GM12892 (cell line): ENCODE results near the gene RNF187. TPM values are rescaled to one million over a fixed set of nuclear protein-coding genes. Genes with fewer than 3 reads are reported as not detected.

ENCODE experiments used
- DNase-seq: peaks from one replicate; pipeline ENCODE4 v3.0.0; 2011; ENCODE audit not compliant: insufficient read length
- FAIRE-seq: peaks from 2 replicates; lab custom pipeline; 2011; peaks lifted over from hg19 to GRCh38; lab: Jason Lieb, UNC
- POLR2A ChIP-seq: IDR thresholded peaks from 2 replicates; pipeline ENCODE4 v1.6.1; 2011; ENCODE audit warnings: low read depth, low read length, control low read depth
- POLR2AphosphoS5 ChIP-seq: IDR thresholded peaks from 2 replicates; pipeline ENCODE4 v1.6.1; 2011; ENCODE audit warnings: low read depth, low read length, control low read depth
- TAF1 ChIP-seq: IDR thresholded peaks from 2 replicates; pipeline ENCODE4 v1.6.1; 2011; ENCODE audit warnings: low read depth, mild to moderate bottlenecking, control low read depth, low read length, borderline replicate concordance
- polyA plus RNA-seq: library from polyadenylated mRNA; unstranded; fragments of >200 nt; gene quantifications from one replicate; pipeline ENCODE4 v1.2.1, GENCODE V29; 2012; ENCODE audit warnings: missing spikeins, inconsistent platforms; ENCODE audit not compliant: missing spikeins

RNF187 gene
- polyA plus RNA-seq, result 40.6 TPM

- TF ChIP-seq POLR2A (no peak), POLR2AphosphoS5 (no peak), TAF1 (no peak)
- DNase-seq, result peak; percentile 88
- FAIRE-seq, result no peak
These were observed at the start of gene RNF187 for GRCh38 chr1:228487336-228488124. TSS of gene RNF187 (plus strand) at chr1:228487382.

DNA sequence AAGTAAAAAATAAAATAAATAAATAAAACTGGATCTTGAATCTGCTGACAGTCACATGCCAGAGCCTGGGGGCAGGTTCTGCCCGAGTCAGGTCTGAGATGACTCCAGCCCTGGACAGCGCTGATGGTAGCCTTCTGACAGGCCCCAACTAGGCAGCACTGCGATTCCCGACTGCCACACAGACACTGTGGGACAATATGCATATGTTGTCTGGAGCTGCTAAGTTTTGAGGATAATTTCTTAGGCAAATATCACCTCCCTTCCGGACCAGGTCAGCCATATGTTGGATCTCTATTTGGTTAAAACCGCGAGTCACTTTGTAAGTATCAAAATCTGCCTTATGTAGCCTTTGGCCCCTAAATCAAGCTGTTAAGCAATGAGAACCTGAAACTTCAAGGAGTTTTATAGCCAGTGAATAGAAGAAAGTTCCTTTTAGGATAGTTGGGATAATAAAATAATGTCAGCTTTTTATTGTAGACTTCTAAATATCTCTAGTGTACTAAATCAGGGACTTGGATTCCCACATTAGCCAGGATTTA is 49.7 kb upstream of the RNF187 start:
- TF ChIP-seq TAF1 (no peak), POLR2A (no peak), POLR2AphosphoS5 (no peak)
- no peak for FAIRE-seq
- DNase-seq, result no peak

- no peak for FAIRE-seq
- TF ChIP-seq POLR2AphosphoS5, result no peak
- no peak for TF ChIP-seq TAF1
- TF ChIP-seq POLR2A, result no peak
These were observed 48.9 kb upstream of the RNF187 start for GRCh38 chr1:228438266-228438665.

DNA sequence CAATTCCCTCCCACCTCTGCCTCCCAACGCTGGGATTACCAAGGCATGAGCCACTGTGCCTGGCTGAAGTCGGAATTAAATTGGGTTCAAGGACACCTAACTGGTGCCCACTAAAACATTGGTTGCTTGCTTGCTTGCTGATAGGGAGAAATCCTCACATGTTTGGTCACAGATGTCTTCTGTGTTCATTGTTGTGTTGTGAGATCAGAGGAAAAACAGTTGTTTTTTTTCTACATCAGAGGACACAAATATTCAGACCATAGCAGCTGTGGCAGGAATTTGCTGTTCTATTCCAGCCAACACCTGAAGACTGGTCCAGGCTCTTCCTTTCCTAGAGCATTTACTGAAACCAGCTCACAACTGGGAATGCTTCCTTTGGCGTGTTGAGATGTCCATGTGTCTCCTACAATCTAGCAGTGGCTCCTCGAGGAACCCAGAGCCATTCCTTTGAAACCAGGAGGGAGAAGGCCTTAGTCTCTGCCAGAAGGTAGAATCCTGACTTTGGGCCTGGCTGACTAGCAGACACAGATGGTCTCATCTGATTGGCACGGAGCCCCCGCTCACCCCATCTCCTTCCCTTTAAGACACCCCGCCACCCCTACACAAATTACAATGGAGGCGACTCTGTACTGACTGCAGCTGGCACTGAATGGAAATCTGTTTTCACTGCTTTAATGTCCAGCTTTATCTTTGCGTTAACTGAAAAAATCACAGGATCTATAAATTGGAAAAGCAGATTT is 46.3 kb upstream of the RNF187 start:
- no peak for DNase-seq
- TF ChIP-seq POLR2AphosphoS5 (no peak), TAF1 (no peak), POLR2A (no peak)
- FAIRE-seq, result no peak

More at GRCh38 chr1:228438266-228438665, 48.9 kb upstream of the RNF187 start:
- no peak for DNase-seq

- DNase-seq (no peak), FAIRE-seq (no peak)
- TF ChIP-seq POLR2A (no peak), TAF1 (no peak), POLR2AphosphoS5 (no peak)
These were observed 43.8 kb upstream of the RNF187 start for GRCh38 chr1:228443395-228443794.

DNA sequence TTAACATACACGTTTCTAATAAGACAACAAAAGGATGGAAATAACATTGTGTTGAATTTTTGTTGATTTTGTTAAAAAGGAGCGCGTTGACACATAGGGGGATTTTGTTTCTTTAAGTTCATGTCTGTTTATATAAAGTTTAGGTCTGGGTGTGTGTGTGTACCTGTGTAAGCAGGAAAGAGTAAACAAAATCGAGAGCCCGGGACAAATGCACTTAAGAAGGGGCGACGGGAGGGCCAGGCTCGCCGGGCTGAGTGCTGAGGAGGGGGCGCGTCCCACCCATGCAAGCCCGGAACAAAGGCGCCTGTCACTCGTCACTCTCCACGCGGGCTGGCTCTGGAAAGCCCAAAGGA is 41.7 kb upstream of the RNF187 start:
- no peak for TF ChIP-seq POLR2AphosphoS5
- TF ChIP-seq TAF1, result no peak
- TF ChIP-seq POLR2A, result no peak
- DNase-seq (no peak), FAIRE-seq (no peak)

- no peak for TF ChIP-seq POLR2AphosphoS5
- TF ChIP-seq TAF1, result no peak
- FAIRE-seq (no peak), DNase-seq (peak; percentile 58)
These were observed 41.1 kb upstream of the RNF187 start for GRCh38 chr1:228445843-228446650.

GRCh38 chr1:228446852-228447251 is 40.3 kb upstream of the RNF187 start:
- TF ChIP-seq POLR2A, result no peak
- TF ChIP-seq TAF1, result no peak
- TF ChIP-seq POLR2AphosphoS5, result no peak
- FAIRE-seq, result no peak

GRCh38 chr1:228448372-228448771 is 38.8 kb upstream of the RNF187 start:
- DNase-seq, result no peak
- no peak for FAIRE-seq
- no peak for TF ChIP-seq POLR2A

More at GRCh38 chr1:228446852-228447251, 40.3 kb upstream of the RNF187 start:
- no peak for DNase-seq

GRCh38 chr1:228450200-228450599 is 37.0 kb upstream of the RNF187 start:
- FAIRE-seq (no peak), DNase-seq (no peak)
- TF ChIP-seq POLR2AphosphoS5 (no peak), POLR2A (no peak), TAF1 (no peak)

- no peak for TF ChIP-seq POLR2AphosphoS5
- TF ChIP-seq POLR2A, result no peak
- no peak for TF ChIP-seq TAF1
- DNase-seq (no peak), FAIRE-seq (no peak)
These were observed 34.8 kb upstream of the RNF187 start for GRCh38 chr1:228452194-228453021.
